AG04450 (cell line): Measurements from ENCODE around the gene GDF10. TPM values are rescaled to one million over a fixed set of nuclear protein-coding genes. Genes with fewer than 3 reads are reported as not detected.

Experiments
- CTCF ChIA-PET: fragments of 300-600, 350-600 bp; formaldehyde crosslinking; extraction: SDS; loops from one replicate; lab custom pipeline; 2022; ENCODE audit warnings: antibody characterized with exemption, inconsistent platforms; lab: Charles Lee
- POLR2A ChIA-PET: fragments of 350-600 bp; formaldehyde crosslinking; extraction: SDS; loops from one replicate; lab custom pipeline; 2021; ENCODE audit warnings: antibody characterized with exemption, inconsistent platforms; lab: Yijun Ruan, JAX
- DNase-seq: peaks from one replicate; pipeline ENCODE4 v3.0.0-alpha.2; 2011; ENCODE audit warnings: low read depth, low spot score
- H3K27ac ChIP-seq: one replicate; pipeline ENCODE4 v1.5.1; 2012; ENCODE audit warnings: low read depth, low read length, control low read depth
- H3K27me3 ChIP-seq: one replicate; pipeline ENCODE4 v1.6.0; 2012; ENCODE audit warnings: low read length; ENCODE audit not compliant: control insufficient read depth, insufficient read depth
- H3K4me3 ChIP-seq: 2 replicates; pipeline ENCODE4 v1.5.1; 2011; ENCODE audit warnings: mild to moderate bottlenecking, low read depth, low read length, control low read depth
- H3K9me3 ChIP-seq: 2 replicates; pipeline ENCODE4 v1.5.1; 2012; ENCODE audit warnings: low read length; ENCODE audit not compliant: control insufficient read depth, insufficient read depth
- polyA plus RNA-seq: library from polyadenylated mRNA; depleted of rRNA; stranded (reverse); fragments of >200 nt; gene quantifications from 2 replicates; pipeline ENCODE4 v1.2.3, GENCODE V29; 2011
- TF ChIP-seq, protein P1 (sequence below): IDR thresholded peaks from 2 replicates; pipeline ENCODE4 v1.5.1; 2011; ENCODE audit warnings: low read depth, low read length, control low read depth, inconsistent platforms

Gene GDF10
- polyA plus RNA-seq, 1 experiment, result 0.14 TPM

DNA sequence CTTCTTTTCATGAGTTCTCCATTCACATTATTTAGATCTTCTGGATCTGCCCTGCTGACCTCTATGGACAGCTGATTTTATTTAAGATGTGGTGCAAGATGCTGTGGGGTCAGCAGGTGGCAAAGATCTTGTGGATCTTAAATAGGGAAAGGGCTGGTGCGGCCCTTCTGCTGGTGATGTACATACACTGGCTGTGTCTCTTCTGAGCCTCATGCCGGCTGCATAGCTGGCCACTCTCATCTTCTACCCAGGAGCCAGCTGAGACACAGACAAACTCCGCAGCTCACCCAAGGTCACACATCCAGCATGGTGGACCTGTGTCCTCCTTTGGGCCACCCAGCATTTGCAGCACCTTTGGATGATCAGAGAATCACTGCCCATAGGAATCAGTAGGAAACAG lies 57.9 kb downstream of the GDF10 start:
- no peak for DNase-seq
- TF ChIP-seq, protein P1, sequence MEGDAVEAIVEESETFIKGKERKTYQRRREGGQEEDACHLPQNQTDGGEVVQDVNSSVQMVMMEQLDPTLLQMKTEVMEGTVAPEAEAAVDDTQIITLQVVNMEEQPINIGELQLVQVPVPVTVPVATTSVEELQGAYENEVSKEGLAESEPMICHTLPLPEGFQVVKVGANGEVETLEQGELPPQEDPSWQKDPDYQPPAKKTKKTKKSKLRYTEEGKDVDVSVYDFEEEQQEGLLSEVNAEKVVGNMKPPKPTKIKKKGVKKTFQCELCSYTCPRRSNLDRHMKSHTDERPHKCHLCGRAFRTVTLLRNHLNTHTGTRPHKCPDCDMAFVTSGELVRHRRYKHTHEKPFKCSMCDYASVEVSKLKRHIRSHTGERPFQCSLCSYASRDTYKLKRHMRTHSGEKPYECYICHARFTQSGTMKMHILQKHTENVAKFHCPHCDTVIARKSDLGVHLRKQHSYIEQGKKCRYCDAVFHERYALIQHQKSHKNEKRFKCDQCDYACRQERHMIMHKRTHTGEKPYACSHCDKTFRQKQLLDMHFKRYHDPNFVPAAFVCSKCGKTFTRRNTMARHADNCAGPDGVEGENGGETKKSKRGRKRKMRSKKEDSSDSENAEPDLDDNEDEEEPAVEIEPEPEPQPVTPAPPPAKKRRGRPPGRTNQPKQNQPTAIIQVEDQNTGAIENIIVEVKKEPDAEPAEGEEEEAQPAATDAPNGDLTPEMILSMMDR, result no peak
- CTCF ChIA-PET, result interaction anchor here (1.2 kb wide), 1 partner anchor 9 kb away, joined by 3 read pairs; no protein-coding TSS in a partner anchor

DNA sequence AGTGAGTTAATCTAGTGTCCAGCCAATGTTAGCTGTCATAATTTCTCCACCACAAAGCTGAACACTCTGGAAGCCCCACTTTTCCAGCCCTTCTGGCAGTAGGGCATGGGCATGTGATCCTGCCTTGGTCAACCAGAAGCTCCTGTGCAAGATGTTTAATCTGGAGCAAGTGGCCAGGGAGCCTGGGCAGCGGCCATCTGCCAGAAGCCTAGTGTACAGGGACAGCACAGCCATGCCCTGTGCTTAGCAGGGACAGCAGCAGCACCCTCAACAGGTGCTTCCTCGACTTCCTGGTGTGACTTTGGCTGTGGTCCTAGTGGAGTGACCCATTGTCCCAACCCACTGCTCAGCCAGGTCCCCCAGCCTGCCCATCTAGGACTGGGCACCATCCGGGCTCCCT lies 58.5 kb downstream of the GDF10 start:
- ChIA-PET CTCF (interaction anchor here (1.2 kb wide), 1 partner anchor 9 kb away, joined by 3 read pairs; no protein-coding TSS in a partner anchor), POLR2A (no interaction called here)
- Histone ChIP-seq H3K27me3 (peaks cover 23% of the 10 kb centered on the region), H3K9me3 (no peaks in the 10 kb centered on the region), H3K4me3 (no peak overlapping the region), H3K27ac (no peak overlapping the region)
- TF ChIP-seq, protein P1, result no peak
- DNase-seq, result no peak

More for the DNA sequence above, 57.9 kb downstream of the GDF10 start:
- peaks cover 22% of the 10 kb centered on the region for H3K27me3 ChIP-seq
- no peaks in the 10 kb centered on the region for H3K9me3 ChIP-seq
- H3K27ac ChIP-seq, result no peak overlapping the region
- POLR2A ChIA-PET, result no interaction called here
- no peak overlapping the region for H3K4me3 ChIP-seq

DNA sequence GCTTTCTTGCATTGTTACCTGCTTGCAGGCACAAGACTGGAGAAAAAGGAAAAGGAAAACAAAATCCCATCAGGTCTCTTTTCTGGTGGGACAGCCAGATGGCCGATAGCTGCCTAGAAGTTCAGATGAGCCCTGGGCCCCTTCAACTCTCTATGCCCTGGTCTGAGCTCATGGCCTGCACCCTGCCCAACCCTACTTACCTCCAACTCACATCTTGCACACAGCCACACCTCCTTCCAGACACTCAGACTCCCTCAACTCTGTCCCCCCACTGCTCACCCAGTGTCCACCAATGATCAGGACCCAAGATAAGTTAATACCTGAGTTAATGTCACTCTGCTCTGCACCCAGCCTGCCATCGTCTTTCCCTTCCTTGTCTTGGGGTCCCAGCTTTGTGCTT lies 59.1 kb downstream of the GDF10 start:
- POLR2A ChIA-PET, result no interaction called here
- no peak overlapping the region for H3K27ac ChIP-seq
- no peaks in the 10 kb centered on the region for H3K9me3 ChIP-seq
- H3K4me3 ChIP-seq, result no peak overlapping the region
- CTCF ChIA-PET, result interaction anchor here (1.2 kb wide), 1 partner anchor 336 kb away, joined by 3 read pairs; no protein-coding TSS in a partner anchor
- TF ChIP-seq, protein P1, result no peak
- H3K27me3 ChIP-seq, result peaks cover 25% of the 10 kb centered on the region
- DNase-seq, result no peak

DNA sequence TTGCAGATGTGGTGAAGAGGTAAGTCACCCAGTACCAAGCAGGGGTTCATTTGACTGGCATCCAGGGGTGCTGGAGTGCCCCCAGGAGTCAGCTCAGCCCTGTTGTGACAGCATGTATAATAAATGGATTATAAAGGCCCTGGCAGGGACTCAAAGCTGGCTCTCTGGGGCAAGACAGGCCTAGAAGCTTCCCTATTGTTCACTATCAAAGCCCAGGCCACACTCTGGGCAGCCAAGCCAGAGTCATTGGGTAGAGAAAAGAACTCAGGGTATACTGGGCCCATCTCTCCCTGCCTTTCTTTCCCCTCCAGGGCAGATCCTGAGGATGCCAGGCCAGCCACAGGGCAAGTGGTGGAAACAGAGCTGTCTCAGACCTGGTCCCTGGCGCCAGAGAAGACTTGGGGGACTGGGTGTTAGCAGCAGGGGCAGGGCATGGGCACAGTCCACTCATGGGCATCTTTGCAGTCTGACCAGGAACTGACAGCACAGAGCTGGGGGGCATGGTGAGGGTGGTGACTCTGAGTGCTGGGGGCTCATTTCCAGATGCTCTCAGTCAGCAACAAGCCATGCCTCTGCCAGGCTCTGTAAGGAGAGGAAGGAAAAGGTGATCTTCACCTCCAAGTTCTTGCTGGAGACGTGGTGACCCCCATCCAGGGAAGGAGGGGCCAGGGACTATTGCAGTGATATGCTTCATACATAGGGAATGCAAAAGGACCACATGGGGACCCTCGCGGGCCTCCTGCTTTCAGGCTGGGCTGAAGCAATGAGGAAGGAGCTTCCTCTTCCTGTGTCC lies 59.8 kb downstream of the GDF10 start:
- CTCF ChIA-PET, result interaction anchor here (0.7 to 2.4 kb wide), 4 partner anchors 10 to 337 kb away, joined by 3 to 9 read pairs (median 3); no protein-coding TSS in a partner anchor
- H3K4me3 ChIP-seq, result no peak overlapping the region
- no peak for DNase-seq
- POLR2A ChIA-PET, result no interaction called here
- H3K9me3 ChIP-seq, result no peaks in the 10 kb centered on the region
- H3K27ac ChIP-seq, result no peak overlapping the region
- TF ChIP-seq, protein P1, result no peak
- peaks cover 20% of the 10 kb centered on the region for H3K27me3 ChIP-seq
